GM21737 (cell line): ENCODE data around the gene EFNA3.

Experiments
- ATAC-seq: cut with Tn5 transposase; IDR thresholded peaks from one replicate; pipeline ENCODE4 v1.9.1; 2021; ENCODE audit warnings: mild to moderate bottlenecking, moderate library complexity; ENCODE audit not compliant: unreplicated experiment

EFNA3 gene

GRCh38 chr1:155130272-155131006 lies 51.8 kb downstream of the EFNA3 start:
- ATAC-seq: no peak

GRCh38 chr1:155131285-155131684 lies 52.6 kb downstream of the EFNA3 start:
- no peak for ATAC-seq

- ATAC-seq: no peak
These were observed 53.2 kb downstream of the EFNA3 start for GRCh38 chr1:155131856-155132255.

DNA sequence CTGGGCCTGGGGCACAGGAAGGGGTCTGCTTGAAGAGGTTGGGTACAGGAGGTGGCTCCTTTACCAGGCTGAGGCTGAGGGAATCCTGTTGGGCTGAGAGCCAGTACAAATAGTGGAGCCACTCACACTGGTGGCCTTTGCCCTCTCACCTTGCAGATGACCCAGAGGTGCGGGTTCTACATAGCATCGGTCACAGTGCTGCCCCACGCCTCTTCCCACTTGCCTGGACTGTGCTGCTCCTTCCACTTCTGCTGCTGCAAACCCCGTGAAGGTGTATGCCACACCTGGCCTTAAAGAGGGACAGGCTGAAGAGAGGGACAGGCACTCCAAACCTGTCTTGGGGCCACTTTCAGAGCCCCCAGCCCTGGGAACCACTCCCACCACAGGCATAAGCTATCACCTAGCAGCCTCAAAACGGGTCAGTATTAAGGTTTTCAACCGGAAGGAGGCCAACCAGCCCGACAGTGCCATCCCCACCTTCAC lies 55.2 kb downstream of the EFNA3 start:
- ATAC-seq: no peak

- ATAC-seq: no peak
These were observed 55.7 kb downstream of the EFNA3 start for GRCh38 chr1:155134322-155134721.

DNA sequence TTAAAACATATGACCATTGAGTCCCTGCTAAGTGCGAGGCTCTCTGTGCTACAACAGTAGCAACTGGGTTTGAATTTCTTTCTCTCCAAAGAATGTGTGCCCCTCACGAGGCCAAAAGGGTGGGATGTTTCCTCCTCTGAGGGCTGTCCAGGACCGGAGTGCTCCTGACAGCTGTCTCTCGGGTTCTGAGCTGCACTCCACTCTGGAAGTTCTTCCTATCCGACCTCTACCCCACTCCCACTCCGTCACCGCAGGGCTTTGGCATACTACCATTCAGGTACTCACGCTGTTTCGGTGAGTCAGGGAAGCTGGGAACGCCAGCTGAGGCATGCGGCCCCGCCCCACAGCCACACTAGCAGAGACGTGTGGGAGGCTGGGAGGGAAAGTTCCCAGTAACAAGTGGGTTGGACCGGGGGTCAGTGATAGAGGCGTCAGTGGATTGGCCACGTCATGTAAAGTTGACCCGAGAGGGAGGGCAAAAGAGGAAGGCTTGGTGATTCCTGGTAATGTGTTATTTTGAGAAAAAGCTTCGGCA lies 56.3 kb downstream of the EFNA3 start:
- no peak for ATAC-seq

DNA sequence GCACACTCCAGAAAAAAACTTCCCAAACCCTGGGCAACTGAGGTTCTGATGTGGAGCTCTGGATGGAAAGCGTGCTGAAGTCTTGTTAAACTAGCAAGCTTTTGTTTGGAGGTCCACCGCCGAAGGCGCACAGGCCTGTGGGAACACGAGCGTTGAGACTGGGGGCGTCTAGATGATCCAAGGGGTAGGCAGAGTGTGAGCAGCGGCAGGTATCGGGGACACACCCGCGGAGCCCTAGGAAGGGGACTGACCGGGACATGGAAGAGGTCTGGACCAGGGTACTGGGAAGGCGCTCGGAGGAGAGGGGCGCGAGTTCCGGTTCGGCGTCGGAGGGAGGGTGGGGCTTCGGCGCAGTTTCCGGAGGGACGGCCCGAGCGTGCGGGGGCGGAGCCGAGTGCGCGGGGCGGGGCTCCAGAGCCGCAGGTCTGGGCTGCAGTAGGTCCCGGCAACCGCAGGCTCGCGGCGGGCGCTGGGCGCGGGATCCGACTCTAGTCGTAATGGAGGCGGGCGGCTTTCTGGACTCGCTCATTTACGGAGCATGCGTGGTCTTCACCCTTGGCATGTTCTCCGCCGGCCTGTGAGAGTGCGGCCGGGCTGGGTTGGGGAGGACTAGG lies 56.9 kb downstream of the EFNA3 start, which contains the start of gene SLC50A1:
Gene SLC50A1 (plus strand): TSS at position 438 of the 614 bp plus-strand sequence. CDS start 60 bp downstream, at position 498.
- peak; percentile 73 for ATAC-seq

DNA sequence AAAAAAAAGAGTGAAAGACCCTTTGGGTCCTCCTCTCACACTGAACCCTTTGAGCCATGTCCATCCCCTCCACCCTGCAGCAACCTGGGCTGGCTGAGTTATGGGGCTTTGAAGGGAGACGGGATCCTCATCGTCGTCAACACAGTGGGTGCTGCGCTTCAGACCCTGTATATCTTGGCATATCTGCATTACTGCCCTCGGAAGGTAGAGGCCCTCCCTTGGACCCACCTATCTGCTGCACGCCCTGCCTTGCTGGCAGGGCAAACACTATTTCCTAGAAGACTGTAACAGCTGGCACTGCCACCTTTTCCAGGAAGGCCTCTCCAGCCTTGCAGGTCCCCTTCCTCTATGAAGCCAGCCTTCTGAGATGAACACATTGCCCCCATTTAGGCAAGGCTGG lies 58.1 kb downstream of the EFNA3 start:
- ATAC-seq: no peak
